Panc1 (cell line): Measurements from ENCODE around the gene P4HA3.

Source experiments
- TF ChIP-seq, protein P1 (sequence below): fragments of 450-650 bp; IDR thresholded peaks from 2 replicates; pipeline ENCODE4 v1.5.1; 2017; ENCODE audit warnings: mild to moderate bottlenecking
- TF ChIP-seq, protein P2 (sequence below), 2 experiments: IDR thresholded peaks; 2 replicates each; pipeline ENCODE4 v1.6.1; 2011 to 2012; ENCODE audit warnings: low read depth in 2 of 2, control low read depth in 1 of 2, low read length in 1 of 2, mild to moderate bottlenecking in 1 of 2, moderate library complexity in 1 of 2; ENCODE audit not compliant: insufficient read depth in 1 of 2

DNA sequence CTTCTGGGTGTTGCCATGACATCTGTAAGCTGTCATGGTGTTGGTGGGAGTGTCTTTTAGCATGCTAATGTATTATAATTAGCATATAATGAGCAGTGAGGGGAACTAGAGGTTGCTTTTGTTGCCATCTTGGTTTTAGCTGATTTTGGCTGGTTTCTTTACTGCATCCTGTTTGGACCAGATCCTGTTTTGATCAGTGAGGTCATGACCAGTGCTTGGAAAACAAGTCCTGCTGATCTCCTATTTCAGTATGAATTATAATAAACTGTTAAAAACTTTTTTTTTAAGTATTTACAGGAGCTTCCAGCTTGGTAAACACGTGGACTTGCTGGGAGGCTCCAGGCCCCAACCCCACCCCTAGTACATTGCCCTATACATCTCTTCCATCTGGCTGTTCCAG lies 30.5 kb upstream of the P4HA3 start:
- TF ChIP-seq, protein P1, sequence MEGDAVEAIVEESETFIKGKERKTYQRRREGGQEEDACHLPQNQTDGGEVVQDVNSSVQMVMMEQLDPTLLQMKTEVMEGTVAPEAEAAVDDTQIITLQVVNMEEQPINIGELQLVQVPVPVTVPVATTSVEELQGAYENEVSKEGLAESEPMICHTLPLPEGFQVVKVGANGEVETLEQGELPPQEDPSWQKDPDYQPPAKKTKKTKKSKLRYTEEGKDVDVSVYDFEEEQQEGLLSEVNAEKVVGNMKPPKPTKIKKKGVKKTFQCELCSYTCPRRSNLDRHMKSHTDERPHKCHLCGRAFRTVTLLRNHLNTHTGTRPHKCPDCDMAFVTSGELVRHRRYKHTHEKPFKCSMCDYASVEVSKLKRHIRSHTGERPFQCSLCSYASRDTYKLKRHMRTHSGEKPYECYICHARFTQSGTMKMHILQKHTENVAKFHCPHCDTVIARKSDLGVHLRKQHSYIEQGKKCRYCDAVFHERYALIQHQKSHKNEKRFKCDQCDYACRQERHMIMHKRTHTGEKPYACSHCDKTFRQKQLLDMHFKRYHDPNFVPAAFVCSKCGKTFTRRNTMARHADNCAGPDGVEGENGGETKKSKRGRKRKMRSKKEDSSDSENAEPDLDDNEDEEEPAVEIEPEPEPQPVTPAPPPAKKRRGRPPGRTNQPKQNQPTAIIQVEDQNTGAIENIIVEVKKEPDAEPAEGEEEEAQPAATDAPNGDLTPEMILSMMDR = no peak
- TF ChIP-seq, protein P2, sequence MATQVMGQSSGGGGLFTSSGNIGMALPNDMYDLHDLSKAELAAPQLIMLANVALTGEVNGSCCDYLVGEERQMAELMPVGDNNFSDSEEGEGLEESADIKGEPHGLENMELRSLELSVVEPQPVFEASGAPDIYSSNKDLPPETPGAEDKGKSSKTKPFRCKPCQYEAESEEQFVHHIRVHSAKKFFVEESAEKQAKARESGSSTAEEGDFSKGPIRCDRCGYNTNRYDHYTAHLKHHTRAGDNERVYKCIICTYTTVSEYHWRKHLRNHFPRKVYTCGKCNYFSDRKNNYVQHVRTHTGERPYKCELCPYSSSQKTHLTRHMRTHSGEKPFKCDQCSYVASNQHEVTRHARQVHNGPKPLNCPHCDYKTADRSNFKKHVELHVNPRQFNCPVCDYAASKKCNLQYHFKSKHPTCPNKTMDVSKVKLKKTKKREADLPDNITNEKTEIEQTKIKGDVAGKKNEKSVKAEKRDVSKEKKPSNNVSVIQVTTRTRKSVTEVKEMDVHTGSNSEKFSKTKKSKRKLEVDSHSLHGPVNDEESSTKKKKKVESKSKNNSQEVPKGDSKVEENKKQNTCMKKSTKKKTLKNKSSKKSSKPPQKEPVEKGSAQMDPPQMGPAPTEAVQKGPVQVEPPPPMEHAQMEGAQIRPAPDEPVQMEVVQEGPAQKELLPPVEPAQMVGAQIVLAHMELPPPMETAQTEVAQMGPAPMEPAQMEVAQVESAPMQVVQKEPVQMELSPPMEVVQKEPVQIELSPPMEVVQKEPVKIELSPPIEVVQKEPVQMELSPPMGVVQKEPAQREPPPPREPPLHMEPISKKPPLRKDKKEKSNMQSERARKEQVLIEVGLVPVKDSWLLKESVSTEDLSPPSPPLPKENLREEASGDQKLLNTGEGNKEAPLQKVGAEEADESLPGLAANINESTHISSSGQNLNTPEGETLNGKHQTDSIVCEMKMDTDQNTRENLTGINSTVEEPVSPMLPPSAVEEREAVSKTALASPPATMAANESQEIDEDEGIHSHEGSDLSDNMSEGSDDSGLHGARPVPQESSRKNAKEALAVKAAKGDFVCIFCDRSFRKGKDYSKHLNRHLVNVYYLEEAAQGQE (IDR thresholded peaks at IDR 0.05; ENCODE audit: insufficient read depth in 1 of 2, low read depth in 2 of 2, low read length in 1 of 2) = no peak
